ENCODE measurements around the gene SLC47A1. TPM values are rescaled to one million over a fixed set of nuclear protein-coding genes. Genes with fewer than 3 reads are reported as not detected.

The SLC47A1 gene
- total and polyA plus RNA-seq, 2 of the 4 experiments (the other 2 are of a cell fraction), result not detected

GRCh38 chr17:19573075-19573474 lies 39.4 kb downstream of the SLC47A1 start:
- Histone ChIP-seq H3K56ac (ENCODE audit: extremely low read depth, insufficient read depth, low read length) (no peak overlapping the region), H2AK5ac (ENCODE audit: low read depth, low read length) (no peak overlapping the region), H2BK120ac (ENCODE audit: low read depth, low read length) (no peak overlapping the region), H3K14ac (replicated peaks; ENCODE audit: low read depth, low read length) (no peak overlapping the region), H4K91ac (ENCODE audit: insufficient read depth, low read depth, low read length) (no peak overlapping the region), H3K27me3 (ENCODE audit: control insufficient read depth, insufficient read depth, low read length) (peaks cover 44% of the 10 kb centered on the region), H4K20me1 (ENCODE audit: insufficient read depth, low read length) (no peaks in the 10 kb centered on the region), H3K79me1 (ENCODE audit: low read depth in 1 of 2, low read length in 2 of 2) (no peaks in the 10 kb centered on the region), H3K23ac (ENCODE audit: low read depth, low read length) (no peak overlapping the region), H3K9me3 (ENCODE audit: control insufficient read depth, insufficient read depth, low read length) (no peaks in the 10 kb centered on the region), H4K5ac (ENCODE audit: low read depth, low read length) (no peak overlapping the region), H2BK20ac (ENCODE audit: low read depth, low read length) (no peak overlapping the region), H3K4me1 (ENCODE audit: control insufficient read depth, insufficient read depth, low read length) (no peaks in the 10 kb centered on the region), H3K4me3 (ENCODE audit: insufficient read depth, low read depth, low read length) (no peak overlapping the region), H3K9ac (ENCODE audit: low read depth, low read length) (no peak overlapping the region), H2AFZ (replicated peaks; ENCODE audit: low read length, poor library complexity) (no peak overlapping the region), H2AK9ac (replicated peaks; ENCODE audit: low read depth, low read length, poor library complexity) (no peak overlapping the region), H2BK5ac (ENCODE audit: low read depth, low read length, poor library complexity, severe bottlenecking) (no peak overlapping the region), H3K36me3 (ENCODE audit: control insufficient read depth, insufficient read depth, low read length) (no peaks in the 10 kb centered on the region), H3K4ac (ENCODE audit: low read depth, low read length) (no peak overlapping the region), H3K27ac (ENCODE audit: insufficient read depth, low read length) (no peak overlapping the region), H3K9me1 (ENCODE audit: insufficient read depth, low read length) (no peaks in the 10 kb centered on the region), H2BK15ac (ENCODE audit: low read depth, low read length) (no peak overlapping the region), H3K18ac (ENCODE audit: low read depth, low read length) (no peak overlapping the region), H3K4me2 (ENCODE audit: low read depth, low read length) (no peak overlapping the region), H4K8ac (ENCODE audit: low read depth in 2 of 2, low read length in 2 of 2) (no peak overlapping the region)
- no peak for ATAC-seq (ENCODE audit: low read depth)
- intact Hi-C loops (cut with micrococcal nuclease), result no loop called here
- BruUV-seq (replicated peaks), result no TSS peak
- POLR2A ChIA-PET (ENCODE audit: unreplicated experiment), result no interaction called here
- in situ Hi-C loops (cut with MboI; ENCODE audit: low sequenced_read_pairs), result no loop called here
- DNase-seq, result peak; percentile 57
- CTCF ChIA-PET, result interaction anchor here (1.5 kb wide), 1 partner anchor 172 kb away, joined by 3 read pairs; no protein-coding TSS in a partner anchor
- no CpG with 5 or more reads among the region's 2 CpGs for WGBS, 2 experiments (ENCODE audit: extremely low coverage in 2 of 2, insufficient read length in 1 of 2)
- TF ChIP-seq CEBPB (IDR thresholded peaks at IDR 0.05; ENCODE audit: low read depth, low read length) (peak; percentile 27; the same call in 1 of the 2 replicates), MXI1 (IDR thresholded peaks at IDR 0.05; ENCODE audit: borderline replicate concordance, low read depth, low read length) (no peak)
- dilution Hi-C loops (cut with HindIII; ENCODE audit: low sequenced_read_pairs, unreplicated experiment), result no loop called here

All from IMR-90 (cell line).